Fibroblast of the aortic adventitia (primary cell): ENCODE data around the gene PARD3B. TPM values are rescaled to one million over a fixed set of nuclear protein-coding genes. Genes with fewer than 3 reads are reported as not detected.

ENCODE experiments used
- DNase-seq: peaks from one replicate; pipeline ENCODE4 v3.0.0-alpha.2; 2010; ENCODE audit warnings: low read depth
- H3K4me3 ChIP-seq: 2 replicates; pipeline ENCODE4 v1.5.1; 2011; ENCODE audit warnings: low read depth, mild to moderate bottlenecking, control low read depth, low read length, moderate library complexity
- CTCF ChIP-seq: IDR thresholded peaks from 2 replicates; pipeline ENCODE4 v1.5.1; 2011; ENCODE audit warnings: mild to moderate bottlenecking, low read length, control low read depth, inconsistent platforms; ENCODE audit not compliant: insufficient read depth
- total RNA-seq: library from RNA; depleted of rRNA; stranded (reverse); fragments of >200 nt; gene quantifications from 2 replicates; pipeline ENCODE4 v1.2.3, GENCODE V29; 2012; ENCODE audit warnings: low replicate concordance

PARD3B gene
- total RNA-seq, 1 donor, result 15.9 TPM

GRCh38 chr2:205115511-205115910 is 570.2 kb downstream of the PARD3B start:
- DNase-seq, result no peak
- no peak for TF ChIP-seq CTCF
- H3K4me3 ChIP-seq, result no peak overlapping the region

- TF ChIP-seq CTCF, result no peak
- DNase-seq, result no peak
- no peak overlapping the region for H3K4me3 ChIP-seq
Observed at GRCh38 chr2:205117125-205117524, 571.9 kb downstream of the PARD3B start.

- no peak overlapping the region for H3K4me3 ChIP-seq
- DNase-seq, result no peak
- no peak for TF ChIP-seq CTCF
Observed at GRCh38 chr2:205119136-205119535, 573.9 kb downstream of the PARD3B start.

GRCh38 chr2:205128726-205129125 is 583.5 kb downstream of the PARD3B start:
- no peak for DNase-seq
- TF ChIP-seq CTCF, result no peak
- H3K4me3 ChIP-seq, result no peak overlapping the region

GRCh38 chr2:205129531-205129930 is 584.3 kb downstream of the PARD3B start:
- DNase-seq, result no peak
- TF ChIP-seq CTCF, result no peak
- H3K4me3 ChIP-seq, result no peak overlapping the region

- no peak for TF ChIP-seq CTCF
- no peak for DNase-seq
- H3K4me3 ChIP-seq, result no peak overlapping the region
Observed at GRCh38 chr2:205130111-205130829, 585.0 kb downstream of the PARD3B start.

- peak; percentile 27 for DNase-seq
- H3K4me3 ChIP-seq, result no peak overlapping the region
- TF ChIP-seq CTCF, result no peak
Observed at GRCh38 chr2:205133544-205133943, 588.3 kb downstream of the PARD3B start.
